GM21576 (cell line): Measurements from ENCODE around the gene UMPS.

Experiments
- ATAC-seq: cut with Tn5 transposase; IDR thresholded peaks from one replicate; pipeline ENCODE4 v1.9.1; 2021; ENCODE audit warnings: mild to moderate bottlenecking, moderate library complexity; ENCODE audit not compliant: unreplicated experiment

The UMPS gene

DNA sequence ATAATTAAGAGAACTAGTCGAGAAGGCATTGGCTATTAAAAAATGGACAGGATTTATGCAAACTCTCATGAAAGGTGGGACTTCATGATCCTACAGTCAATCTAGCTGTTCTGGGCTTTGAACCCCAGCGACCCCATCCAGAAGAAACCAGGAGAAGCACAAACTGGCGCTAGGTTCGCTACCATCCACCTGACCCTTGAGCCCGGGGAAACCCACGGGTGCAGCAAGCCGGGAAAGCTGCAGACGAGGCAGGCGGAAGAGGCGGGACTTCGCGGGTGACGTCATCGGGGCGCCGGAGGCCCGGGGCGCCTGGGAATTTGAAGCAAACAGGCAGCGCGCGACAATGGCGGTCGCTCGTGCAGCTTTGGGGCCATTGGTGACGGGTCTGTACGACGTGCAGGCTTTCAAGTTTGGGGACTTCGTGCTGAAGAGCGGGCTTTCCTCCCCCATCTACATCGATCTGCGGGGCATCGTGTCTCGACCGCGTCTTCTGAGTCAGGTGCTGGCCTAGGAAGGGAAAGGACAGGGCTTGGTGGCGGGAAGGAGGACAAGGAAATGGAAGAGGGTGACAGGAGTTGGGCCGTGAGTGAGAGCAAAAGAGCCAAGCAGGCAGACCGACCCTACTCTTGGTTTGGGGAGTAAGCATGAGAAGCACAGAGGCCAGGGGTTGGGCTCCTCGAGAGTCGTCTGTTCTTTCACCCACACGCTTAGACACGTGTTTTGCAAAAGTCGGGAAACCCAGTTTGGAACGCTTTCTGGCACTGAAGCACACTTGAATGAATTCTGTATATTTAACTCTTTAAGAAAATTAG, at the start of gene UMPS:
TSS of gene UMPS (plus strand) at position 324 of the 812 bp plus-strand sequence. CDS start at position 344, 20 bp downstream.
- peak; percentile 96 for ATAC-seq

DNA sequence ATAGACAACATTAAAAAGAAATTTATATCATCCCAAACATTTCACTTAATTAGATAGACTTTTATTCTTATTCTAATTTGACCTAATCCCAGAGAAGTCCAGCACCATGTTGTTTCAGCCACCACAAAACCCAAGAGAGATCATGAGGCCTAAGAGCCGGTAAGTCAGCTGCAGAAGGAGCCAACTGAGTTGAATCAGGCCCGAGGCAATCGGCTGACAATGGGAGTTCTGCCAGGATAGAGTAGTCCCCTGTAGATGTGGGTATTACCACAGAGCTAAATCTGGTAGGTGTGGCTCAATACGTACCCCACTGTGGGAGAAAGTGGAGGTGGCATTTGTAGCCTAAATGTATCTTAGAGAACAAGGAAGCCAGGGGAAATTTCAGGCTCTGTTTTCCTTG, 49.7 kb upstream of the UMPS start:
- no peak for ATAC-seq

DNA sequence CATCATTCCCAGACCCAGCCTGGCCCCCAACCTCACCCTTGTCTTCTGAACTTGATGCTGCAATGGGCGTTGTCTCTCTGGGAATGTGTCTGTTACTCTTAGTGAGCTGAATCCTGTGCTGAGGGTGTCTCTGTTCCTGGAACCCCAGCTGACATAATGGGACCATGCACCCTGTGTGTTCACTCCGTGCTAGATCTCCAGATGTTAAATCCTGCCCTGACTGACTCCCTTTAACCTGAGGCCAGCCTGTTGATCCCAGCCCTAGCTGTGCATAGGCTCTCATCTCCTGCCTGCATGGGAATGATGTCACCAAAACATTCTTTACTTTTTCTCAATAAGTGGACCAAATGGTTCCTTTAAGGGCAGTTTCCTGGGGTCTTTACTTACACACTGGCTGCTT, 48.0 kb upstream of the UMPS start:
- no peak for ATAC-seq

DNA sequence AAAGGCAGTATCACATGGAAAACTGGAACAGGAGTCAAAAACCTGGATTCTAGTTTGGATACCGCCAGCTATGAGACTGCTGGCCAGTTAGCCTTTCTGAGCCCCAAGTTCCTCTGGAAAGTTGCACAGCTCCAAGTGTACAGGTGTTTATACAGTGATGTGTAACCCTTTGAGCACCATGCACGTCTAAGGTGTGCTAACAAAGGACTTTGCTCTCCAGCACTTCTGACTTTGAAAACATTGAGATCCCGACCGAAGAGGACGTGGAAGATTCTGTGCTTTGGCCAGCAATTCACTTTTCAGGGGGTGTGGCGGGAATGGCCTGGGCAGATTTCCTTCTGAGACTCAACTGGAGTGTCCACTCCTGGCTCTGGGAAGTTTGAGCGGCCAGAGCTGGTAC, 45.8 kb upstream of the UMPS start:
- ATAC-seq = no peak

DNA sequence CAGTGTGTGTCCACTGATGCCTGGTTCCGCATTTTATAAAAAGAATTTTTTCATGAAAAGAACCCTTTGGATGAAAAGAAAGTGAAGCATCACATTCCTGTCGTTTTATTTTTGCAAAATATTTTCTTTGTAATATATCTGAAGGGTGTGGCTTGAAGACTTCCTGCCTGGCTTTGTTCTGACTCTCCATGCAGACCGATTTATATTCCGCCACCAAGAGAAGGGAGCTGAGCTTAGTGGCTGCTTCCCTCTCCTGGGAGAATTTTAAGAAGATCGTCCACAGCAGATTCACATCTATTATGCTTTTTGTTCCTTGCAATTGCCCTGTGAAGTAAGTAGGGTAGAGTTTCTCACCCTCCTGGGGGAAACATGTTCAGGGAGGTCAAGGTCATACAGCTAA, 45.2 kb upstream of the UMPS start:
- no peak for ATAC-seq

DNA sequence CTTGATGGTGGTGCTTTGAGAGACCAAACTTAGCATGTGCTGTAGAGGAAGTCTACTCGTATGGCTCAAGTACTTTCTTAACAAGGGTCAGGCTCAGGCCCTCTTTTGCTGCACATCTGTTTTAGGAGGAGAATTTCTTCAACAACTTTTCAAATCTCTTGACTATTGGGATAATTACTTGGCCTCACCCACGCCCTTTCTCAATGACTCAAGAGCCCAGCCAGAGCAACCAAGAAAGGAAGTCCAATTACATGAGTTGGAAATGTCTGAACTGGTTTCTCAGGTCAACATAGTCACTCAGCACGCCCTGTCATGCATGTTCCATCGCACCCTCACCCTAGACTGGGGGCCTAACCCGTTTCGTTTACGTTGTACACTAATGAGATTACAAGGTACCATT, 44.8 kb upstream of the UMPS start:
- ATAC-seq = no peak

DNA sequence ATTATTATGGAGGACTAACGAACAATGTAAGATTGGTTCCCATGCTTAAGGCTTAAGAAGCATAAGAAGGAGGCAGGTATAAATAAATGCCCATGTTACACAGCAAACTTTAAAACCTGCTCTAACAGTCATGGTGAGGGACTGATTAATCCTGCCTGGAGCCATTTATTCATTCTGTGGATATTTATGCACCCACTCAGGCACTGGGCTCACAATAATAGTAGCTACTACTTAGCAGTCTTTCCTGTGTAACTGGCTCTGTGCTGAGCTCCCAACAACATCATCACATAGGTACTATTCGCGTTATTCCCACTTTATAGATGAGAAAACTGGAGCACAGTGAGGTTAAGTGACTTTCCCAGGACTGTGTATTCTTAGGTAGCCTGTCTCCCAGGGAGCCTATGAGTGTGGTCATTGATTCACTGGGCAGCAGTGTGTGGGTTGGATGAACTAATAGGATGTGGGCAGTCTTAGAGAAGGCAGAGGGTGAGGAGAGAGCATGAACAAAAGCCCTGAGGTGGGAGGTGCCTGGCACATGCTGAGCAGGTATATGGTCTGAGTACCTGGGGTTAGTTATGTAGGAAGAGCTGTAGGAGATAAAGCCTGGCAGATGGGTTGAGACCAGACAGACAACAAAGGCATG, 44.1 kb upstream of the UMPS start:
- ATAC-seq = no peak

DNA sequence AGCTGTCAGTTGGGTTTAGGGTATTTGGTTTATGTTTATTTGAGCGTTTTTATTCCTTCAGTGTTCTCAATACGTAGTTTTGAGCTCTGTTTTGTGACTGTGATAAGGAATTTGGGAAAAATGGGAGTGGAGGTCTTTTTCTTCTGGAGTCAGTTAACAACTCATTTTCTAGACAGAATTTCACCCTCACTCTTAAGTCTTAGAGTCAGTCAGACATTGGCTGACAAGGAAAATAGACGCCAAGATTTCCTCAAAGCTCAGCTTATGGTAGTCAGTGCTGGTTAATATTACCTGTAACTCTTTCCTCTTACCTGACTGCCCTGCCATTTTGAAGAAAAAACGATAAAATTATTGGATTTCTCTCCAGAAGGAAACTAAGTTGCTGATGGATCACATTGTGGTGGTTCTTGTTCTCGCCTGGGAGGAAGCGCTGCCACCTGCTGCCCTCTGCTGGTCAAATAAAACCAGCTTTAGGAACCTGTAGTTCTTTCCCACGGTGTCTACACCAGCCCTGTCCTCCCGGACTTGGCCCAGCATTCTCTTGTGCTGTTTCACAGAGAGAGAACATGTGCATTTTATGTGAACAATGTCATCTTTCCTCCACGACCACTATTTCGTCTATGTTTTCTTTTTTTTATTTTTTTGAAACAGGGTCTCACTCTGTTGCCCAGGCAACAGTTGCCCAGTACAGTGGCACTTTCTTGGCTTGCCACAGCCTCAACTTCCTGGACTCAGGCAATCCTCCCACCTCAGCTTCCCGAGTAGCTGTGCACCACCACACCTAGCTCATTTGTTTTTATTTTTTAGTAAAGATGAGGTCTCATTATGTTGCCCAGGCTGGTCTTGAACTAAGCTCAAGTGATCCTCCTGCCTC, 41.4 kb upstream of the UMPS start:
- no peak for ATAC-seq

DNA sequence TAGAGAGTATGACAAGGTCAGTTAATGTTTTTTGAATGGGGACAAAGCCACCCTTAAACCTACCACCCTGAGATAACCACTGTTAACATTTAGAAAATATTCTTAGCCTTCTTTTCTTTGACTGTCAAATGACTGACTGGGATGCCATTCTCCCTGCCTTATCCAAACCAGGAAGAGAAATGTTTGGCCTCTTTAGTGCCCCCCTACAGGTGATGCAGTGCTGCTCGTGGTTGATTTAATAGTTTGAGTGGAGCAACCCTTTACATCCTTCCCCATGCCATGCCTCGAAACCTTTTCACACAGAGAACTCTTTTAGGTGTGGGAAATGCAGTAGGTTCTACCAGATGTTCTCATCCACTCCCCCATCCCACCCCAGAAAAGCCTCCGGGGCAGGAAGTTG, 38.7 kb upstream of the UMPS start:
- ATAC-seq = no peak

DNA sequence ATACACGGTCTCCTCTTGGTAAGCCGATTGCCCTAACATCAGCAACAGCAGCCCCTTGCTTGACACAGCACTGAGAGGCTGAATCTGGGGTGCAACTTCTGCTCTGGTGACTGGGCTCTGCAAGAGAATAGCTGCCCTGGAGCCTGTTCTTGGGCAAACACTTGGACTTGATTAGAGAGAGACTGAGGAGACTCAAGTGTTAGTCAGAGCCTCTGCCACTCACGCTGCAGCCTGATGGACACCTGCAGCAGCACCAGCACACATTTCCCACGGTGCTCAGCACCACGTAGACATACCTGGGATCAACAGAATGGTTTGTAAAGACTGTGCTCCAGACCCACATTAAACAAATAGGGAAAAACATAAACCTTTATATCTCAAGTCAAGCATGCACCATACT, 35.8 kb upstream of the UMPS start:
- no peak for ATAC-seq

DNA sequence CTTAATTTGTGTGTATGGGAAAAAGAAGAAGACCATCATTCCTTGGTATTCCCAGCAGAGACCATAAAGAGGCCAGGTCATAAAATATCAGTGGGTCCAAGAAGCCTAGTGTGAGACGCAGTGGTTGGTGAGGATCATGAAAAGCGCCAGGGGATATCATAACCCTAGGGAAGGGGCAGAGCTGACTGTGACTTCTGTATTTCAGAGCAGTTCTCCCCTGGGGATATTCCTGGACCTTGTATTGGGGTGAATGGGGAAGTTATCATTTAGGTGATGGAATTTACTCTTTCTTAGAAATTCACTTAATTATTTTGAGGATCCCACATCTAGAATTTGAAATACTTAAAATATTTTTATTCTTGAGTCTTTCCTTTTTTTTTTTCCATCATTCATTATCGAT, 34.9 kb upstream of the UMPS start:
- no peak for ATAC-seq

DNA sequence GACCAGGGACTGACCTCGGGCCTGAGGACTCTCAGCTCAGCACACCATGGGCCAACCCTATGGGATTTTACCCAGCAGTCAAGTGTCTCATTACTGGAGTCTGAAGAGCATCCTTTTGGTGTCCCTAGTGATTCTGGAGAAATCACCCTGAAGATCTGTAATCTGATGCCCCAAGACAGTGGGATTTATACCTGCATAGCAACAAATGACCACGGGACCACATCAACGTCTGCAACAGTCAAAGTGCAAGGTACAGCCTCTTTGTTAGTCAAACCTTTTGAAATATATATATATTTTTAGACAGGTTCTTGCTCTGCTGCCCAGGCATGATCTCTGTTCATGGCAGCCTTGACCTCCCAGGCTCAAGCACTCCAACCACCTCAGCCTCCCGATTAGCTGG, 34.2 kb upstream of the UMPS start:
- no peak for ATAC-seq

DNA sequence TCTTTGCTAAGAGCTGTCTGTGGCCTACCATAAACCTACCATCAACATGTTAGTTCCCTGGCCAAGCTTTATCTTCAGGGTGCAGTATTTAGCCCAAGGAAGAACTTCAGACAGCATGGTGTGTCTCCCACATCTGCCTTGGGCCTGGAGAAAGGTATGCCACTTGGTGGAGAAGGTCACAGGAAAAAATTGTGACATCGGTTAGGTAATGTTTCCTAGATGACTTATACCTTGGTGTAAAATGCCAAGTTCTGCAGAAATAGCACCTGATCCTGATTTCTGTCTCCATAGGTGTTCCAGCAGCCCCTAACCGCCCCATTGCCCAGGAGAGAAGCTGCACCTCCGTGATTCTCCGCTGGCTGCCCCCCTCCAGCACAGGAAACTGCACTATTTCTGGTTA, 33.0 kb upstream of the UMPS start:
- no peak for ATAC-seq

DNA sequence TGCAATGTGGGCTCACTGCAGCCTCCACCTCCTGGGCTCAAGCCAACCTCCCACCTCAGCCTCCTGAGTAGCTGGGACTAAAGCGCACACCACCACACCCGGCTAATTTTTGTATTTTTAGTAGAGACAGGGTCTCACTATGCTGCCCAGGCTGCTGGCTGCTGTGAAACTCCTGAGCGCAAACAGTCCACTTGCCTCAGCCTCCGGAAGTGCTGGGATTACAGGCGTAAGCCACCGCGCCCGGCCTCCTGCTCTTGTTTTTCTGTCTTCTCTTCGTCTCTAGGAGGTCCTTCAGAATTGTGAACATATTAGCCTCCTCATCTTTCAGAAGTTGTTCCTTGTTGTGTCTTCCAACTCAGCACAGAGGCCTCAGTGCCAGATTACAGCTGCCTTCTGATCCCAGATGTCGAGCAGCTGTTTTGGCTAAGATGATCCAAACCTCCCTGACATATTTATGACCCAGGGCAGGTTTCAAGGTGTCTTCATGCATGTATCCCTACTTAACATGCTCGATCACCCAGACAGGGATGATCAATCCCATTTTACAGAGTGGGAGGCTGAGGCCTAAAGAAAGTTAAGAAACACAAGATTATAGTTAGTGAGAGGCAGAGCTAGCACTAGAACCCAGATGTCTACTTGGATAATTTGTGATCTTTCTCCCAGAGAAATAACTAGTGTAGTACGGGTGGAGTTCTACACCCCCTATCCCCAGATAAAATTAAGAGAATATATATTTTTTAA, 32.1 kb upstream of the UMPS start:
- no peak for ATAC-seq

DNA sequence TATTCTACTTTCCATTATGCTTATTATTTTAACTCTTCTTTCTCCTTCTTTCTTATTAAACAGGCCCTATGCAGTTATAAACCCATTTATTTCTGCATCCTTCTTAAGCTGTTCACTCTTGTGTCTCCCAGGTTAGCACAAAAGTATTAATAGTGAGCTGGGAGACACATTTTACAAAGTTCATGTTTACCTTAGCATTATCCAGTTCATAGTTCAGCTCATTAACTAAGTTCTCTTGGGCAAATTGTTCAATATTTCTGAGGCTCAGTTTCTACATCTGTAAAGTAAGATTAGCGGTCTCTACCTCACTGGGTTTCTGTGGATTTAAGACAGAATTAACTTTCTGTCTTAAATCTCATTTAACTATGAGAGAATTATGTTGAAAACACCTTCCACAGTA, 31.2 kb upstream of the UMPS start:
- no peak for ATAC-seq

DNA sequence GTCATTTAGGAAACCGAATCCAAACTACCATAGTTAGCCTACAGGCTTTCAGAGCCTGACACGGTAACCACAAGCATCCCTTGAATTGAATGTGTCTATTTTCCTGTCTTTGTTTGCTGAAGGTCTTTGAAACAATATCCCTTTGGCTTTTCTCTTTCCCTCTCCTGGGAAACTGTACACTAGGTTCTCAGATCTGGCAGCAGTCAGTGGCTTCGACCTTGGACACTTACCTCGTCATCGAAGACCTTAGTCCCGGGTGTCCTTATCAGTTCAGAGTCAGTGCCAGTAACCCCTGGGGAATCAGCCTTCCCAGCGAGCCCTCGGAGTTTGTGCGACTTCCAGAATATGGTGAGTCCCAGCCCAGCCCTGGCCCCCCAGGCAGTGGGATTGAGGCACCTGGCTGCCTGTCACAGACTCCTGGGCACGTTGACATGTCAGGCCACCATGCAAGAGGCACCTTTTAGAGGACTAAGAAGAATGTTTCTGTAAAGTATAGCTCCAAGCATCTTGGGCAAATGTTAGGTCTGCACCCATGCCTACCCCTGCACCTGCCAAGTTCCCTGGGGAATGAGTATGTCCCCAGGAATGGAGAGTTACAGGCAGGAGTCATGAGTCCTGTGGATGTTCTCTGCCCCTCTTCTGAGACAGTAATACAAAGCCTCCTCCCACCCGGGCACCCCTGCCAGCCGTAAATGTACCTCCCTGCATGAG, 30.4 kb upstream of the UMPS start:
- no peak for ATAC-seq

DNA sequence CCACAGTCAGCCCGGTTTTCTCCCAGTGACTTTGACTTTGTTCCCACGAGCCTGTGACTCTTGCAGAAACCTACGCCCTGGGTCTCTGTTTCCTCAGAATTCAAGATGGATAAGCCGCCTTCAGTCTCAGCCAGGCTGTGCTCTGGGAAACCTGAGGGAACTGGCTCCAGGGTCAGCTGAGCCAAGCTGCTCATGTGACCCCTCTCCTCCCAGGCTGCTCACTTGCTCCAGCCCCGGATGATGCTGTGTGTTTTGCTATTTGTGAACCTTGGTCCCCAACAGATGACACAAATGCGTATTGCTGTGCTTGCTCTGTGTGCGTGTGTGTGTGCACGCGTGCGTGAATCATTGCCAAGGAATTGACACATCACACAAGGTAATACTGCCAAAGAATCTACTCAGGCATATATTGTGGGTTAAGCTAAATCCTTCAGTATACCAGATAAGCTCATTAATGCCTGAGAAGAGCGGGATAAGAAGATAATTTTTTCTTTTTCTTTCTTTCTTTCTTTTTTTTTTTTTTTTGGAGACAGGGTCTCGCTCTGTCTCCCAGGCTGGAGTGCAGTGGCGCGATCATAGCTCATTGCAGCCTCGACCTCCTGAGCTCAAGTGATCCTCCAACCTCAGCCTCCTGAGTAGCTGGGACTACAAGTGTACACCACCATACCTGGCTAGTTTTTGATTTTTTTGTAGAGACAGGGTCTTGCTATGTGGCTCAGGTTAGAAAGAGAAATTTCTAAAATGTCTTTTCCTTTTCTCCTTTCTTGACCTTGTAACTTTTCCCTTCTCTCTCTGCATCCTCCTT, 29.2 kb upstream of the UMPS start:
- ATAC-seq = no peak

DNA sequence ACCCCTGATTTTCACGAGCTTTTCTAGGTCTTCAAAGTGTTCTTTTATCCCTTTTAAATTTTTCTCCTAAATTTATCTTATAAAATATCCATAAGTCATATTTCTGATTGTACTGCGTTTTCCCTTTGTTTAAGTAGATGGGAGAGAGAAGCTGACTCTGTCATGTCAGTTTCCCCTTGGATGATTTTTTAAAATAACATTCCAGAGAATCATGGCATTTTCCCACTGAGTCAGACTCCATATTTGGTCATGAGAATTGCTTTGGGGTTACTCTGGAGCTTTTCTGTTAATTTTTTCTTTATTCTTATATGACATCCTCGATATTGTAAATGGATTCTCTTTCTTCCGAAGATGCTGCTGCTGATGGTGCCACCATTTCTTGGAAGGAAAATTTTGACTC, 28.6 kb upstream of the UMPS start:
- no peak for ATAC-seq

DNA sequence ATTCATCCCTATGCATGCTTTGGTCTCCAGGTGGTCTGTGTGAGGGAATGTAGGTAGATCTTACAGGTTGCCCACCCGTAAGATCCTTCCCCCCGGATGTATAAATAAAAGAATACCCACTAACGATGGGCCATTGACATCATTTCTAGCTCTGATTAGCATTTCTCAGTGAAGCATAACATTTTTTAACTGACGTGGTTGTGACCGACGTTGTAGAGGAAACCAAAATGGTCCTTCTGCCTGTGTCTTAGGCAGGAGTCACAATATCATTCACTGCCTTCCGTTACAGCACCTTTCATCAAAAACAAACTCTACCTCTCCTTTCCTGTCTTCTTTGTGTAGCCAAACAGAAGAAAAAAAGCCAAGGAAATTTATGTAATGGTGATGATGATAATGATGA, 27.3 kb upstream of the UMPS start:
- ATAC-seq = no peak

DNA sequence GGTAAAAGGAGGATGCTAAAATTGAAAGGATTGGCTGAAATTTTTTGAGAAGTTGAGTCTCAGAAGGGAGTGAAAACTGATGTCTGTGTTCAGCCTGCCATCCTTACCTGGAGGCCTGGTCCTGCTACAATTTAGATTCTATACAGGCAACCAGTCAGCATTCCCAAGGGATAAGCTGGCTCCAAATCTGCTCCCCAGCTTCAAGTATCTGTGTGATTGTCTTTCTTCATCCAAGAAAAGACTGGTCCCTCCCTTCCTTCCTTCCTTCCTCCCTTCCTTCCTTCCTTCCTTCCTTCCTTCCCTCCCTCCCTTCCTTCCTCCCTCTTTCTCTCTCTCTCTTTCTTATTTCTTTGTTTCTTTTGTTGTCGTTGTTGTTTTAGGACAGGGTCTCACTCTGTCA, 24.7 kb upstream of the UMPS start:
- ATAC-seq = no peak
